Measurements from ENCODE around the gene NENF. TPM values are rescaled to one million over a fixed set of nuclear protein-coding genes. Genes with fewer than 3 reads are reported as not detected.

NENF gene
- total RNA-seq, 1 donor from 2014 or later, result 26.6 TPM

GRCh38 chr1:212423879-212424278 is 8.8 kb upstream of the NENF start:
- TF ChIP-seq, protein P1, sequence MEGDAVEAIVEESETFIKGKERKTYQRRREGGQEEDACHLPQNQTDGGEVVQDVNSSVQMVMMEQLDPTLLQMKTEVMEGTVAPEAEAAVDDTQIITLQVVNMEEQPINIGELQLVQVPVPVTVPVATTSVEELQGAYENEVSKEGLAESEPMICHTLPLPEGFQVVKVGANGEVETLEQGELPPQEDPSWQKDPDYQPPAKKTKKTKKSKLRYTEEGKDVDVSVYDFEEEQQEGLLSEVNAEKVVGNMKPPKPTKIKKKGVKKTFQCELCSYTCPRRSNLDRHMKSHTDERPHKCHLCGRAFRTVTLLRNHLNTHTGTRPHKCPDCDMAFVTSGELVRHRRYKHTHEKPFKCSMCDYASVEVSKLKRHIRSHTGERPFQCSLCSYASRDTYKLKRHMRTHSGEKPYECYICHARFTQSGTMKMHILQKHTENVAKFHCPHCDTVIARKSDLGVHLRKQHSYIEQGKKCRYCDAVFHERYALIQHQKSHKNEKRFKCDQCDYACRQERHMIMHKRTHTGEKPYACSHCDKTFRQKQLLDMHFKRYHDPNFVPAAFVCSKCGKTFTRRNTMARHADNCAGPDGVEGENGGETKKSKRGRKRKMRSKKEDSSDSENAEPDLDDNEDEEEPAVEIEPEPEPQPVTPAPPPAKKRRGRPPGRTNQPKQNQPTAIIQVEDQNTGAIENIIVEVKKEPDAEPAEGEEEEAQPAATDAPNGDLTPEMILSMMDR (IDR thresholded peaks at IDR 0.05; ENCODE audit: unreplicated experiment), result no peak
- H3K4me1 Mint-ChIP-seq (ENCODE audit: low read depth), result no peaks in the 10 kb centered on the region
- H3K27me3 Mint-ChIP-seq, result no peaks in the 10 kb centered on the region
- DNase-seq (ENCODE audit: low spot score, unreplicated experiment), result no peak
- no peaks in the 10 kb centered on the region for H3K36me3 Mint-ChIP-seq (ENCODE audit: insufficient read depth)
- H3K4me3 Mint-ChIP-seq (ENCODE audit: low read depth), result no peak overlapping the region
- H3K27ac Mint-ChIP-seq, result no peak overlapping the region
- H3K9me3 Mint-ChIP-seq (ENCODE audit: low read depth), result no peaks in the 10 kb centered on the region

GRCh38 chr1:212428496-212428895 is 4.2 kb upstream of the NENF start:
- H3K4me3 Mint-ChIP-seq (ENCODE audit: low read depth), result no peak overlapping the region
- no peaks in the 10 kb centered on the region for H3K36me3 Mint-ChIP-seq (ENCODE audit: insufficient read depth)
- DNase-seq (ENCODE audit: low spot score, unreplicated experiment), result no peak
- no peaks in the 10 kb centered on the region for H3K9me3 Mint-ChIP-seq (ENCODE audit: low read depth)
- peaks cover 20% of the 10 kb centered on the region for H3K4me1 Mint-ChIP-seq (ENCODE audit: low read depth)
- no peaks in the 10 kb centered on the region for H3K27me3 Mint-ChIP-seq
- TF ChIP-seq, protein P1 (IDR thresholded peaks at IDR 0.05; ENCODE audit: unreplicated experiment), result no peak
- no peak overlapping the region for H3K27ac Mint-ChIP-seq

GRCh38 chr1:212430416-212430815 is 2.3 kb upstream of the NENF start:
- DNase-seq (ENCODE audit: low spot score, unreplicated experiment), result no peak
- Mint-ChIP-seq H3K27me3 (no peaks in the 10 kb centered on the region), H3K27ac (no peak overlapping the region), H3K36me3 (ENCODE audit: insufficient read depth) (peaks cover 2% of the 10 kb centered on the region), H3K4me1 (ENCODE audit: low read depth) (peaks cover 20% of the 10 kb centered on the region), H3K4me3 (ENCODE audit: low read depth) (no peak overlapping the region), H3K9me3 (ENCODE audit: low read depth) (no peaks in the 10 kb centered on the region)
- TF ChIP-seq, protein P1 (IDR thresholded peaks at IDR 0.05; ENCODE audit: unreplicated experiment), result no peak

DNA sequence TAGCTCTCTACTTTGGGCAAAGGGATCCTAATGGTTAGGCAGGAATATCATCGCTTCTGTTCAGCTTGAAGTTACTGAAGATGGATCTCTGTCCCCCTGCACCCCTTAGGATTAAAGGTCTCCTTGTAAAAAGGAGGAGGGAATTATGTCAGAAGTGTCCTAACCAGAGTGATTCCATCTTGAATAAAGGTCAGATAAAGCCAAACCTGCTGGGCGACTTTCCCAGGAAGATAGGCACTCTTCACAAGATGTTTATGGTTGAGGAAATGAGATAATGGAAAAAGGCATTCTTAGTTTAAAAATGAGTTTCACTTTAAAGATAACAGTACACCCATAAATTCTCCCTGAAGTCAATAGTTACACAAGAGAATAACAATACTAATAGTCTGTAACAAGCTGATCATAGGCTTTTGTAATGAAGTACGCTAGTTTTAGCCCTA is 1.7 kb upstream of the NENF start:
- peaks cover 2% of the 10 kb centered on the region for H3K36me3 Mint-ChIP-seq (ENCODE audit: insufficient read depth)
- peaks cover 20% of the 10 kb centered on the region for H3K4me1 Mint-ChIP-seq (ENCODE audit: low read depth)
- H3K9me3 Mint-ChIP-seq (ENCODE audit: low read depth), result no peaks in the 10 kb centered on the region
- no peak for DNase-seq (ENCODE audit: low spot score, unreplicated experiment)
- no peak overlapping the region for H3K27ac Mint-ChIP-seq
- H3K27me3 Mint-ChIP-seq, result no peaks in the 10 kb centered on the region
- TF ChIP-seq, protein P1 (IDR thresholded peaks at IDR 0.05; ENCODE audit: unreplicated experiment), result no peak
- peak overlapping the region; percentile 32 for H3K4me3 Mint-ChIP-seq (ENCODE audit: low read depth)

GRCh38 chr1:212431644-212432043 is 1.1 kb upstream of the NENF start:
- no peak for DNase-seq (ENCODE audit: low spot score, unreplicated experiment)
- peaks cover 20% of the 10 kb centered on the region for H3K4me1 Mint-ChIP-seq (ENCODE audit: low read depth)
- peaks cover 2% of the 10 kb centered on the region for H3K36me3 Mint-ChIP-seq (ENCODE audit: insufficient read depth)
- H3K9me3 Mint-ChIP-seq (ENCODE audit: low read depth), result no peaks in the 10 kb centered on the region
- H3K27me3 Mint-ChIP-seq, result no peaks in the 10 kb centered on the region
- TF ChIP-seq, protein P1 (IDR thresholded peaks at IDR 0.05; ENCODE audit: unreplicated experiment), result no peak
- no peak overlapping the region for H3K27ac Mint-ChIP-seq
- H3K4me3 Mint-ChIP-seq (ENCODE audit: low read depth), result peak overlapping the region; percentile 32

Measured in progenitor cell of endocrine pancreas (in vitro differentiated cells).